Daoy (cell line): ENCODE data around the gene MRPS27. TPM values are rescaled to one million over a fixed set of nuclear protein-coding genes. Genes with fewer than 3 reads are reported as not detected.
A peak's percentile ranks its signal among the peaks of the same experiment; 100 is the strongest.
"Not testable (repeated sequence)": the region's sequence is repeated elsewhere in the genome, so short reads cannot be mapped to it uniquely, and the experiment has no call there.

ENCODE experiments used
- DNase-seq: peaks from one replicate; pipeline ENCODE4 v3.0.0-alpha.2; 2015; ENCODE audit warnings: low read depth
- total RNA-seq: library from RNA; depleted of rRNA; stranded (reverse); fragments of >200 nt; shearing (Covaris generic); gene quantifications from 2 replicates; pipeline ENCODE4 v1.2.3, GENCODE V29; 2014

Gene MRPS27
- total RNA-seq, 1 experiment from 2014 or later, result 117 TPM

DNA sequence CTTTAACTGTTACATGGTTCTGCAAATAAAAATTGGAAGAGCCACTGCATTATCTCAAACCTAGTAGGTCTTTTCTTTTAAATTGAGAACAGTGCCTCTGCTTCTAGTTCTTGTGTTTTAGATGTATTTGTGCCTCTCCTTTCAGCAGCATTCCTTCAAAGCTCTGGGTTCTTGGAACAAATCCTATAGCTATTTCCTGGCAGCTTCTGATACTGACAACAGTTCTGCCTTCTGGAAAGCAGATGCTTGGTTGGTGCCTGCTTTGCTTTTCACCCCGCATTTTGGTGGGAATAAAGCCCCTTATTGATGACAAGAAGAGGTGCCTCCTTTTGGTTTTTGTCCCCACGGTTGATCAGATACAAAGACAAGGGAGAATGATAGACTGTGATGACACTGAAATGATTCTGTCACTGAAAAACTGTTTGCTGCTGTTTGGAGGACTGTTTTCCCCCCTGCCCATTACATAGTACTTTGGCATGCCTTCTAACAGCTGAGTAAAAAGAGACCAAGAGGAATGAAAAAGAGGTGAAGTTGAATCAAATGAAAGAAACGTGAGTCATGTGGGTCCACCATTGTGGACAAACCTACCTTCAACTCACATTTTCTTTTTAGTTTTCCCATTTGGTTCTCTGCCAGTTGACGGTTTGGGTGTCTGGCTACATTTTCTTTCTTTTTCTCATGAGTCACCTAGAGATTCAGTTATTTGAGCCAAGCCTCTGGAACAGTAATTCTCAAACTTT lies 5.7 kb upstream of the MRPS27 start:
- DNase-seq, result peak; percentile 63

DNA sequence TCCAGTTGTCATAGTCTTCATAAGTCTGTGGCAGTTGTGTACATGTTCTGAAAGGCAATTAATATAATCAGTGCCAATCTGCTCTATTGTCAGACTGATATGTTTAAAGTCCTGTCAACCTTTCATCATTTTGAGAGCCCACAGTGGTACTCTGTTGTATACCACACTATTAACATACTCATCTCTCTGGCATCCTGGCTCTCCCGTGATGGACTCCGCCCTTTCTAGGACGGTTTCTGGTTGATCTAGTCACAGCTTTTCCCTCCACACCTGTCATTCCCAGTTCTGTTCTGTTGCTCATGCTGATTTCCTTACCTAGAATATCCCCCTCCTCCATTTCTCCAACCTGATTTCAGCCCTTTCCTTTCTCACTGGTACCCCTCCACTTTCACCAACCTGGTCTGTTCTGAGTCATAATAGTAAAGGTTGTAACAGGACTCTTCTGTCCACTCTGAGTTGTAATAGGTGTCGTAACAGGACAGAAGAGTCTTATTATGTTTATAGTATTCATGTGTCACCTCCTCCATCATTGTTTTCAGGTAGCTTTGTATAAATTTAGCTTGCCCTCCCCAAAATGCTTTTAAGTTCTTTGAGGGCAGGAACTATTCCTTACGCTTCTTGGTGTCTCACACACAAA lies 4.3 kb upstream of the MRPS27 start:
- peak; percentile 51 for DNase-seq

DNA sequence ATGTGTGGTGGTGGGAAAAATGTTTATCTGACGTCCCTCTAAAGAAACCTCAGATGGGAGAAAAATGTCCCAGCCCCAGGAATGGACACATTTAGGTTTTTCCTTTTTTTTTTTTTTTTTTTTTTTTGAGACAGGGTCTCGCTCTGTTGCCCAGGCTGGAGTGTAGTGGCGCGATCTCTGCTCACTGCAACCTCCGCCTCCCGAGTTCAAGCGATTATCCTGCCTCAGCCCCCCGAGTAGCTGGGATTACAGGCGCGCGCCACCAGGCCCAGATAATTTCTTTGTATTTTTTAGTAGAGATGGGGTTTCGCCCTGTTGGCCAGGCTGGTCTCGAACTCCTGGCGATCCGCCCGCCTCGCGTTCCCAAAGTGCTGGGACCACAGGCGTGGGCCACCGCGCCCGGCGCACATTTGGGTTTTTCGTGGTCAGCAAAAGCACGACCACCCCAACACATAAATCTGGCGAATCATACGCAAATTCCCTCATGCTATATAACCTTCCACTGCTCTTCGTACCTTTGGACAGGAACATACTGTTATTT lies 535 bp downstream of the MRPS27 start:
- peak; percentile 32 for DNase-seq

DNA sequence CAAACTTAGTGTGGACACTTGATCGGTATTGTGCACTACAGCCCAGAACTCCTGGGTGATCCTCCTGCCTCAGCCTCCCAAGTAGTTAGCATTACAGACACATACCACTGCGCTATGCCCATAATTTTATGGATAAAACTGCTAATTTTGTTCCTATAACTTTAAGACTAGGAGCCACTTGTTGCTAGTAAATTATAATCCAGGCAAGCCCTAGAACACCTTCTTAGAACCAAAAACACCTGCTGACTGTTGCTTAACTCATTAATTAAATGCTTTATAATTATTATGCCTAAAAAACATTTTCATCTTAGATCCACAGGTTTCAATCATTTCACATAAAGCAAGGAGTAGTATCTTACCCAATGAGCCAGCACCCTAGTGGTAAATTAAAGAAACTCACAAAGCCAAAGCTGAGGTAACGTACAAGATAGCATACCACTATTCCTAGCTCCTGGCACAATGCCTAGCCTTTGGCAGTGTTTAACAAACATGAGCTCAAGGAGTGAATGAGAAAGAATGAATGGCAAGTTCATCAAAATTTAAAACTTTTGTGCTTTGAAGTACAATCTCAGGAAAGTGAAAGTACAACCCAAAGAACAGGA lies 5.4 kb downstream of the MRPS27 start:
- DNase-seq, result peak; percentile 43

DNA sequence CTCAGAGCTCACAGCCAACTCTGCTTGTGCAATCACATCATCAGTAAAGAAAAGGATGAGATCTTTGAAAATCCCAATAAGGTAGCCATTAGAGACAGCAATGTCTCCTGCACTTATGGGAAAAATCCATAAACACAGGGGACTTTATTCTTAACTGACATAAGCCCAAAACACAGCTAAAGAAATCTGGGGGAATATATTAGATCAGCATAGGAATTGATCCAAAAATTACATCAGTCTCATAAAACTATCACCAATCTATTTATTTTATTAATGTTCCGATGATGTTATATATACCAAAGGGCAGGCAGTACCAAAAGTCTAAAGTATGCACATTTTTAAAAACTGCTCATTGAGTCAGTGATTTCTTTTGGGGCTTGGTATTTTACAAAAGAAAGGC lies 6.9 kb downstream of the MRPS27 start:
- no peak for DNase-seq

DNA sequence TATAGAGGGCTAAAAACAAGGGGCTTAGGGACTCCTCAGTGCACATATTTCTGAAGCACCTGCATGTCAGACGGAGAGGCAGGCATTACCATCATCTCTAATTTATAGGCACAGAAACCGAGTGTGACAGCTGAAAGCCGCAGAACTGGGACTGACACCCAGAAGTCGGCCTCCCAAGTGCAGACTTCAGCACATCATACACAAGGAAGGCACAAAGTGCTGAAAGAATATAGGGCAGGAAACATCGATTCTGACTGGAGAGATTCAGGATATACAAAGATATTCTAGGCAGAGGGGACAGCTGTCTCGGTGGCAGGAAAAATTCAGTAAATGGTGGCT lies 11.2 kb downstream of the MRPS27 start:
- no peak for DNase-seq

DNA sequence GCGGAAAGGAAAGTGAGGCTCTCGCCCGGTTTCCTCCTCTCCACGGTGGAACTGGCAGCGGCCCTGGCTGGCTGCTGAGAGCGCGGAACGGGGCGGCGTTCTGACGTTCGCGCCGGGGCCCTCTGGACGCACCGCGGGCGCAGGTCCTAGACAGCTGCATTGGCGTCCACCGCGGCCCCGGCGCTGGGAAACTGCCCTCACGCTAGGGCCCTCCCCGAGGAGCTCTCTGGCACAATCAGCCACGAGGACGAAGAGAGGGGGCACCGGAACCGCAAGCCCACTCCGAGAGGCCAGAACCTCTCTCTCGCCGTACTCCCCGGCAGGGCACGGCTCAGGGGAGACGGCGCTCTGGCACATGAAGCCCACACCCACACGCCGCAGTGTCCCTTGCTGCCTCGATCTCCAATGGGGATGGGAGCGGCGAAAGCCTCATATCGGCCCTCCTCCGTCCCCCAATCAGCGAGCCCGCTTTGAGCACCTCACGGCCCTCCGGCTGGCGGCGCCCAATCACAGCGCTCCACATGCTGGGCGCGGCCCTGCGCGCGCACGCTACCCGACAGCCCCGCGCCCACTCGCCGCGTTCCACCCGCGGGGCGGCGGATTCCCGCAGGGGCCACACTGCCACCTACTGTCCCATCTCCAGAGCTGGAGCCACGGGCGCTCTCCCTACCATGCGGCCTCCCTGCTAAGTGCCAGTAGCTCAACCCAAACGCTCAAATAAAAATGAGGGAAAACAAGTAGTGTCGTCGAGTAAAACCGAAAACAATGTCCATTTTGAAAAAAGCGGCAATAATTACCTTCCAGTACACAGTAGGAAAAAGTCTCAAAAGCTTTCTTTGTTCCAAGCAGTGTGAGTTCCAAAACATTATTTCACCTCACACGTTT lies 11.8 kb downstream of the MRPS27 start:
- DNase-seq, result peak; percentile 99

DNA sequence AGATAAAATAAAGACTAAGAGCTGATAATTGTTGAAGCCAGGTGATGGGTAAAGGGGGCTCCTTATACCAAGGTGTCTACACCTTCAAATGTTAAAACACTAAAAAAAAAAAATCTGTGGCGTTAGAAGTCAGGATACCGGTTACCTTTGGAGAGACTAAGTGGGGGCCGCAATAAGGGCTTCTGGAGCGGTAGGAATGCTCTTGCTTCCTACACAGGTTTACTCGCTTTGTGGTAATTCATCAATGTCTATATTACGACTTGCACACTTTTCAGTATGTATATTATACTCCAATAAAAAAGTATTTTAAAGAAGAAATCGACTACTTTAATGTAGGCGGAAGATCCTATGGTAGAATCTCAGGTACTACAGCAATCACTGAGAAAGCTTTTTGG lies 12.5 kb downstream of the MRPS27 start:
- no peak for DNase-seq

DNA sequence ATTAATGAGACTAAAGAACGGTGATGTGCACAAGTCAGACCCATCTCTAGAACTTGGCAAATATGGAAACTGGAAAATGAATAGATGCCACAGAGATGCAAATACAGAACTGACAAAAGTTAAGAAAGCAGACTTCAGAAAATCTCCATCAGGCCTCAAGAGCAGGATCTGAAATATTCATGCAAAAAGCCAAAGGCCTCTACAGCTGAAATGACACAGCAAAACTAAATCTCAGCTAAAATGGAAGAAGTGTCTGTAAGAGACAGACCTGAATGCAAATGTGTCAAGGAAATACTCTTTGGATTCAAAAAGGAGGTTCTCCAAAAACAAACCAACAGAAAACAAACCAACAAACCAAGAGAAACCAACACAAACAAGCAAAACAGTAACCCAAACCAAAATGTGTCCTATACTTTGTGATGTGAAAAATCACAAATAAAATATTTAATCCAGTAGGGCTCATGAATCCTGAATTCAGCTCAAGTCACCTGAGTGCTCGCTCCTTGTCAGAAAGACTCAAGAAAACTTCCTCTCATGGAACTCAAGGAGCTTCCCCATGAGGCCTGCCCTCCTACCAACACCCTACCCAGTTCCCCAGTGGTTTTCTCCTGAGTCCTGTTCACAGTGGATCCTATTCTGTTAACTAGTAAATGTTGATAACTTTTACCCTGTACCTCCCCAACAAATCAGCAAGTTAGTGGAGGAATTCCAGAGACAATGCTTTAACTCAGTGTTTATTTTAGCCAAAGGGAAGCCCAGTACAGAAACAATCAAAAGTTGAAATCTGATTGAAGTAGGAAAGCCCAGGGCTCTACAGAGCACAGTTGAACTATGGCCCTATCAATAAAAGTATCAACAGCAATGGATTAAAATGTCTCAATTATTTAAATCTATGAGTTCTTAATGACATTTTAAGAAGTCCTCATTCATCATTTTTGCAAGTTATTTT lies 14.6 kb downstream of the MRPS27 start:
- DNase-seq, result no peak

DNA sequence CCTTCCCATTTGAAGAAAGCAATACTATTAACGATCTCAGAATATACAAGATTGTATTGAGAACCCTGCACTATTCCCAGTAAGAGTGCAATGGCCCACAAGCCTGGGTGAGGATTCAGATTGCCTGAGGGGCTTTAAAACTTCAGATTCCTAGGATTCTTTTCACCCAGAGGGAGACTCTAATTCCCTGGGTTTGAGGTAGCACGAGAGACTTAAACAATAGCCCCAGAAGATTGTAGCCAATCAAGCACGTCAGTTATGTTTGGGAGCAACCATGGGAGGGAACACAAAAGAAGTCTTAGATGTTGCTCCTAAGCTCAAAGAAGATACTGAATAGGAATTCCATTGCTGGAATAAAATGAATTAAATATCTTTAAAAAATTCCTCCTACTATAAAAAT lies 17.9 kb downstream of the MRPS27 start:
- no peak for DNase-seq

DNA sequence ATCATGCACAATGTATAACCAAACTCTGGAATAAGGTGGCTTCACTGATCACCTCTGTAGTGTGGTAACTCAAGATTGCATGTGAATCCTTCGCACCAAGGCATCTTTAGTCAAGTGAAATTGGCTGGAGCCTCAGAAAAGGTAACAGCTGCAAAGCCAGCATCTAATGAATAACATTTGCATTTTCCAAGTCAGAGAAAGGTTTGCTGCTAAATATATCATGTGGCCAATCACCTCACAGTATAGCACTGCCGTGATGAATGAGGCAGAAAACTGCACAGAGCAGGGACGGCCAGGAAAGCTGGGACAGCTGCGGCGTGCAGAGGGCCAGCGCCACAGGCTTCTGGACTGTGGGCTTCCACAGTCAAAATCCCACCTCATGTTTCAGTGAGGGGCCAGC lies 18.5 kb downstream of the MRPS27 start:
- DNase-seq, result no peak

DNA sequence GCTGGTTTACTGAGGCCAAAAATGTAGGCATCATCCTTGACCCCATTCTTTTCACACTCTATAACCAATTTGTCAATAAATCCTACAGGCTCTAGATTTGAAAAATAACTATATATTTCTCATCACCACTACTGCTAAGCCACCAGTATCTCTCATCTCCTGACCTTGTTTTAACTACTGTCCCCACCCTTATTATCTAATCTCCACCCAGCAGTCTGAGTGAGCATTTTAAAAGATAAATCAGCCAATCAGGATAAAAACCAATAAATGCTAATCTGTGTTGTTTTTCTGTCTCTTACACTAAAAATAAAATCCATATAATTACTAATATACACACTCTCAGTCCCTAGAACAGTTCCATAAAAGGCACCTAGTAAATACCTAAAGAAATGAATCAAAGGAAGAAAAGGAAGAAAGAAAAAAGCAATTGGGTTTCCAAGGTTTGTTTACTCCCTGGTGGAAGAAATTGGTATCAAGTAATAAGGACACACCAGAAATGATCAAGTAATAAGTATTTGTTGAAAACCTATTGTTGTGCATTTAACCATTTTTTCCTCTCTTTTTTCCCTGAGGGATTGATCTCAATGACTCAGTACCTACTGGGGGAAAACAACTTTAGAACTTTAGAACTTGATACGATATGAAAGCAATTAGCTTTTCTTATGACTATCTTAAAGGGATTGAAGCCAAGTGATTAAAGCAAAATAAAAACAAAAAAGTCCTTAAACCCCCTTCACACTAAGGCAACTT lies 19.3 kb downstream of the MRPS27 start:
- no peak for DNase-seq

DNA sequence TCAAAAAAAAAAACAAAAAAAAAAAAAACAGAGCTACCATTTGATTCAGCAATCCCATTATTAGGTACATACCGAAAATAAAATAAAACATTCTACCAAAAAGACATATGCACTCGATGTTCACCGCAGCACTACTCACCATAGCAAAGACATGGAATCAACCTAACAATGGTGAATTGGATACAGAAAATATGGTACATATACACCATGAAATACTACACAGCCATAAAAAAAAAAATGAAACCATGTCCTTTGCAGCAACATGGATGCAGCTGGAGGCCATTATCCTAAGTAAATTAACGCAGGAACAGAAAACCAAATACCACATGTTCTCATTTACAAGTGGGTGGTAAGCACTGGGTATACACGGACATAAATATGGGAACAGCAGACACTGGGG lies 21.3 kb downstream of the MRPS27 start:
- DNase-seq, result no peak

DNA sequence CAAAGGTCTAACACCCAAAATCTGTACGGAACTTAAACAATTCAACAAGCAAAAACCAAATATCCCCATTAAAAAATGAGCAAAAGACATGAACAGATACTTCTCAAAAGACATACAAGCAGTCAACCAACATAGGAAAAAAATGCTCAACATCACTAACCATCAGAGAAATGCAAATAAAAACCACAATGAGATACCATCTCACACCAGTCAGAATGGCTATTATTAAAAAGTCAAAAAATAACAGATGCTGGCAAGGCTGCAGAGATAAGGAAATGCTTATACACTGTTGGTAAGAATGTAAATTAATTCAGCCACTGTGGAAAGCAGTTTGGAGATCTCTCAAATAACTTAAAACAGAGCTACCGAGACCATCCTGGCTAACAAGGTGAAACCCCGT lies 21.9 kb downstream of the MRPS27 start:
- not testable (repeated sequence) for DNase-seq

DNA sequence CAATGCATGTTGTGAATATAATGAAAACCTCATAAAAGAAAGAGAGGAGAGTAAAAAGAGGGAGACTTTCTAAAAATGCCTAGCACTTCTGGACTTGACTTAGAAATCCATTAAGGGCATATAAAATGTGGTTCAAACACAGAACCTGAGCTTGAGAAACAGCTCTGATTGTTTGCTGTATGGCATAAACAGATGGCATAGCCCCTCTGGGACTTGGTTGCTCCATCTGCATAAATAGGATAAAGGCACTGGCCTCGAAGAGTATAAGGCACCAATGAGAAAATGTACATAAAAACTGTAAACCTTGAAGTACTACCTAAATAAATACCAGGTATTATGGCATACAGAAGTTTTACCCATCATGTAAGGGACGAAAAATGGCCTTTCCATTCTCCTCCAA lies 23.8 kb downstream of the MRPS27 start:
- DNase-seq, result no peak

DNA sequence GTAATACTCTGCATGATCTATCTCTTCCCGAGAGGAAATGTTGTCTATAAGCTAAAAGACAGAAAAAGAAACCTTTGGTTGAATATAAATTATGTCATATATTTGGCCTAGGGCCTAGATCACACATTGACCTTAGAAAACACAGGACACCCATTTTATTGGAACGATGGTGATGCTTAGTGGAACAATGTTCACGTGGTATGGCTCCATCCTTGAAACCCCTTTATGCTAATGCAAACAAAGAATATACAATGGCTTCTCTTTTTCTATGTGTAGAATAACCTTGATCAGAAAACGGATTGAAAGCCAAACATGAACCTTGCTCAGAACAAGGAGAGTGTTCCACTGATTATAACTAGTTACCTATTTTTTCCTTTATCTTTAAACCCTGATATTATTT lies 24.5 kb downstream of the MRPS27 start:
- no peak for DNase-seq

DNA sequence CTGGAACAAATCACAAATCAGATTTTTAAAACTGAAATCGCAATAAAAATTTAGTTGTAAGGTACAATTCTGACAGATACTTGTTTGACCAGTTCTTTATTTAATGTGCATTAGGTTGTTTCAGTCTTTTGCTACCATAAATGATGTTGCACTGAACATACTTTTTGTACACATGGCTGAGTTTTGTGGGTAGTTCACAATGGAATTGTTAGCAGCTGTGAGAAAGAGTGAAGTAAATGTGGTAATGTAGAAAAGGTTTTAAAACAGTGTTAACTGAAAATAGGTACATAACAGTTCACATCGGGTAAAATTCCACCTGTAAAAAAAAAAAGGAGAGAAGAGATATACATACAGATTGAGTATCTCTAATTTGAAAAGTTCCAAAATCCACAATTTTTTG lies 25.6 kb downstream of the MRPS27 start:
- DNase-seq, result no peak

DNA sequence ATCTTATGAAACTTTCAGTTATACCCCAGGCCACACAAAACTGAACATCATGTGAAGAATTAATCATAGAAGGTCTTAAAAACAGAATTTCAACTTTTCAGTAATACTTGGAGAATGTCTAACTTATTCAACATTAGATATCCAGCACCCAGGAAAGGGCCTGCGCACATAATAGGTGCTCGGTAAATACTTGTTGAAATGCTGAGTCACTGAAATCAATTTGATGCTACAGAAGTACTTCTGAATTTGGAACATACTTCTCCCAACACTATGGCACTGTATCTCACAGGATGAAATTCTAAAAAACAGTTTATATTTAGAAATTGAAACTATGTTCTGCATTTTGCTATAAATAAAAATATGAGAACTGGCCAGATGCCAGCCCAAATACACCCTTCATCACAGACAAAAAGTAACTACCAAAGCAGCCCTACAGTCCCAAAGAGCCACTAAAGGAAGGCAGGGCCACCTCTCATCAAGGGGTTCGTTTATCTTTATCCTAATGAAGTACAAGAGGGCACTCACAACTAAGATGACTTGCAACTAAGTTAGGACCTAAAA lies 26.5 kb downstream of the MRPS27 start:
- no peak for DNase-seq

DNA sequence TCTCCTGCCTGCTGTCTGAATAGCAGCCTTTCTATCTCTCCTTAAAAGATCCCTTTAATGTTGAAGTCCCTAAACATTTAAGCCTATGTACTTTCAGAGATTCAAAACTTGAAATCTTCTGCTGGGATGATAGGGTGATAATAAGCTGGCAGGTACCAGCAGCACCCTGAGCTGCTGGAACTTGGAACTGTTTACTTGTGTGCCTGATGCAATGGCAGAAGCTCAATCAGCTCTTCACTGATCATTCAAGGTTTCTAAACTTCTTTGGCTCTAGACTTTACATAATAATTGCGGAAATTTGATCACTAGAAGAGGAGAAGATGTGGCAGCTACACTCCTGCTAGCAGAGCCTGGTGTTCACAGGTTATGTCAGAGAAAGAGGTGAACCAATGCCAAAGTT lies 27.6 kb downstream of the MRPS27 start:
- no peak for DNase-seq

DNA sequence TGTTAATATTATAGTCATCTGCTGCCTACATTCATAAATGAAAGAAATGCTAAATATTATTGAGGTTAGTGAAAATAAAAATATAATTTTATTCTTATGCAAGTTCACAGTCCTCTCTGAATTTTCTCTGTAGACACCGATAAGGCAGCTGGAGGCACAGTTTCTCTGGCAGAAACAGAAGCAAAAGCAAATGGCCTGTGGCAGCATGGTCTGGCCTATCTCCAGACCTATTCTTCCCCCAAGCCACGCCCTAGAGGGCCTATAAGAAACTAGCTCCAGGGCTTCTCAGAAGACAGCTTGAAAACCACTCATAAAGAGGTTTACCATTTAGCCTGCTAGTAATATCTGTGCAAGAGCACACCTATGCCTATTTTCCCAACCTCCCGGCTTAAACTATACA lies 28.4 kb downstream of the MRPS27 start:
- DNase-seq, result no peak
